H1 (cell line): ENCODE measurements around the gene NDNF. TPM values are rescaled to one million over a fixed set of nuclear protein-coding genes. Genes with fewer than 3 reads are reported as not detected.

ENCODE experiments used
- CTCF ChIA-PET: fragments of 300-600 bp; sonication (Branson Sonifier 250); formaldehyde crosslinking; loops from one replicate; lab custom pipeline; 2021; ENCODE audit not compliant: partially characterized antibody; lab: Charles Lee
- POLR2A ChIA-PET: fragments of 300-600 bp; sonication (Branson Sonifier 250); formaldehyde crosslinking; loops from one replicate; lab custom pipeline; 2021; ENCODE audit warnings: inconsistent platforms; ENCODE audit not compliant: partially characterized antibody; lab: Charles Lee
- DNase-seq, 2 experiments: peaks; one replicate each; pipeline versions ENCODE4 v3.0.0 to v3.0.0-alpha.2; 2010 to 2022; ENCODE audit warnings: low spot score in 2 of 2, low read depth in 1 of 2, mixed read lengths in 1 of 2
- FAIRE-seq: peaks from 2 replicates; lab custom pipeline; 2011; peaks lifted over from hg19 to GRCh38; lab: Jason Lieb, UNC
- H2AFZ ChIP-seq: 2 replicates; pipeline ENCODE4 v1.8.1; 2012; ENCODE audit warnings: low read length, inconsistent platforms
- H2AK5ac ChIP-seq: 2 replicates; pipeline ENCODE4 v1.6.1; 2013; ENCODE audit warnings: low read depth, low read length
- H2BK120ac ChIP-seq: replicated peaks from 2 replicates; pipeline ENCODE3; 2013; ENCODE audit warnings: low read depth, low read length, inconsistent platforms
- H2BK12ac ChIP-seq: 2 replicates; pipeline ENCODE4 v1.6.1; 2013; ENCODE audit warnings: low read depth, low read length
- H2BK15ac ChIP-seq: 2 replicates; pipeline ENCODE4 v1.6.1; 2013; ENCODE audit warnings: low read length
- H2BK20ac ChIP-seq: 2 replicates; pipeline ENCODE4 v1.6.1; 2013; ENCODE audit warnings: low read length
- H2BK5ac ChIP-seq: 2 replicates; pipeline ENCODE4 v1.6.1; 2013; ENCODE audit warnings: low read depth, low read length
- H3K14ac ChIP-seq: 2 replicates; pipeline ENCODE4 v1.6.1; 2013; ENCODE audit warnings: inconsistent platforms; ENCODE audit not compliant: insufficient read length
- H3K18ac ChIP-seq: 2 replicates; pipeline ENCODE4 v1.6.1; 2013; ENCODE audit warnings: low read length; ENCODE audit errors: extremely low read depth
- H3K23ac ChIP-seq: 2 replicates; pipeline ENCODE4 v1.6.1; 2013; ENCODE audit warnings: inconsistent platforms; ENCODE audit not compliant: insufficient read length
- H3K23me2 ChIP-seq: 2 replicates; pipeline ENCODE4 v1.6.1; 2013; ENCODE audit warnings: low read depth, low read length
- H3K27ac ChIP-seq: 2 replicates; pipeline ENCODE4 v1.6.1; 2011; ENCODE audit warnings: low read depth, low read length, inconsistent platforms
- H3K27me3 ChIP-seq, 4 experiments: replicated peaks in 1 of 4; 1 replicate in 1 of 4; 2 replicates in 3 of 4; pipeline versions ENCODE4 v1.6.1 to v1.8.1; 2011 to 2013; ENCODE audit warnings: low read length in 3 of 4, mild to moderate bottlenecking in 3 of 4, inconsistent platforms in 2 of 4, mixed read lengths in 2 of 4, moderate library complexity in 1 of 4; ENCODE audit not compliant: control insufficient read depth in 3 of 4, insufficient read depth in 3 of 4; ENCODE audit errors: extremely low read depth in 1 of 4
- H3K36me3 ChIP-seq, 4 experiments: 2 replicates each; pipeline versions ENCODE4 v1.6.1 to v1.8.1; 2011 to 2013; ENCODE audit warnings: mild to moderate bottlenecking in 4 of 4, low read length in 3 of 4, moderate library complexity in 2 of 4, control low read depth in 1 of 4, inconsistent platforms in 1 of 4; ENCODE audit not compliant: insufficient read depth in 4 of 4, control insufficient read depth in 2 of 4
- H3K4ac ChIP-seq: replicated peaks from 2 replicates; pipeline ENCODE3; 2013; ENCODE audit warnings: low read length, low read depth, mixed read lengths, inconsistent platforms; ENCODE audit not compliant: insufficient read length
- H3K4me1 ChIP-seq, 4 experiments: replicated peaks in 1 of 4; 1 replicate in 1 of 4; 2 replicates in 3 of 4; pipeline versions ENCODE4 v1.6.1 to v1.8.1; 2011 to 2013; ENCODE audit warnings: low read length in 3 of 4, inconsistent platforms in 2 of 4, mixed read lengths in 1 of 4; ENCODE audit not compliant: insufficient read depth in 4 of 4, control insufficient read depth in 3 of 4
- H3K4me2 ChIP-seq, 2 experiments: 2 replicates each; pipeline versions ENCODE4 v1.6.1 to v1.8.1; 2011 to 2013; ENCODE audit warnings: low read depth in 2 of 2, low read length in 2 of 2, control low read depth in 1 of 2, inconsistent platforms in 1 of 2, mild to moderate bottlenecking in 1 of 2; ENCODE audit not compliant: insufficient read depth in 1 of 2
- H3K4me3 ChIP-seq, 4 experiments: fragments of 200-600, 300-600 bp in 1 of 4; sonication (generic), shearing (Covaris generic), sonication (Bioruptor Twin) in 1 of 4; 2 replicates each; pipeline versions ENCODE4 v1.5.1 to v1.8.1; 2011 to 2016; ENCODE audit warnings: low read length in 4 of 4, low read depth in 3 of 4, control low read depth in 2 of 4, inconsistent platforms in 2 of 4, mild to moderate bottlenecking in 2 of 4, mixed read lengths in 1 of 4, moderate library complexity in 1 of 4; ENCODE audit not compliant: insufficient read depth in 2 of 4; ENCODE audit errors: extremely low read depth in 1 of 4
- H3K56ac ChIP-seq: replicated peaks from 2 replicates; pipeline ENCODE3; 2013; ENCODE audit warnings: low read depth, mild to moderate bottlenecking, mixed read lengths, low read length, inconsistent platforms; ENCODE audit not compliant: insufficient read length
- H3K79me1 ChIP-seq: 2 replicates; pipeline ENCODE4 v1.6.1; 2013; ENCODE audit warnings: low read depth, low read length, control low read depth
- H3K79me2 ChIP-seq, 2 experiments: 2 replicates each; pipeline versions ENCODE4 v1.6.1 to v1.8.1; 2012 to 2013; ENCODE audit warnings: low read length in 2 of 2, mild to moderate bottlenecking in 2 of 2, inconsistent platforms in 1 of 2; ENCODE audit not compliant: insufficient read depth in 2 of 2, control insufficient read depth in 1 of 2
- H3K9ac ChIP-seq, 4 experiments: replicated peaks in 1 of 4; 1 replicate in 1 of 4; 2 replicates in 3 of 4; pipeline versions ENCODE4 v1.6.1 to v1.8.1; 2011 to 2013; ENCODE audit warnings: low read depth in 3 of 4, low read length in 3 of 4, control low read depth in 2 of 4, mild to moderate bottlenecking in 2 of 4, moderate library complexity in 2 of 4, inconsistent platforms in 1 of 4; ENCODE audit errors: extremely low read depth in 1 of 4
- H3K9me3 ChIP-seq, 2 experiments: 2 replicates each; pipeline versions ENCODE4 v1.6.1 to v1.8.1; 2012 to 2013; ENCODE audit warnings: mild to moderate bottlenecking in 2 of 2, moderate library complexity in 2 of 2, control low read depth in 1 of 2, inconsistent platforms in 1 of 2, low read depth in 1 of 2, low read length in 1 of 2, mixed read lengths in 1 of 2; ENCODE audit not compliant: insufficient read depth in 2 of 2
- H4K20me1 ChIP-seq, 2 experiments: replicated peaks in 1 of 2; 2 replicates each; pipeline versions ENCODE3 to v1.8.1; 2011 to 2013; ENCODE audit warnings: inconsistent platforms in 2 of 2, low read length in 2 of 2, mild to moderate bottlenecking in 1 of 2; ENCODE audit not compliant: insufficient read depth in 2 of 2, control insufficient read depth in 1 of 2
- H4K5ac ChIP-seq: 2 replicates; pipeline ENCODE4 v1.6.1; 2013; ENCODE audit warnings: low read length, low read depth, mixed read lengths, inconsistent platforms; ENCODE audit not compliant: insufficient read length
- H4K8ac ChIP-seq: 2 replicates; pipeline ENCODE4 v1.8.0; 2013; ENCODE audit warnings: mild to moderate bottlenecking, moderate library complexity, low read length, inconsistent platforms; ENCODE audit not compliant: insufficient read depth; ENCODE audit errors: extremely low read depth
- H4K91ac ChIP-seq: replicated peaks from 2 replicates; pipeline ENCODE3; 2013; ENCODE audit warnings: low read length, mixed read lengths, inconsistent platforms; ENCODE audit not compliant: insufficient read length
- CHD2 ChIP-seq: IDR thresholded peaks from 2 replicates; pipeline ENCODE4 v1.6.1; 2012; ENCODE audit warnings: low read length, improper control_type of control experiment
- CTBP2 ChIP-seq: IDR thresholded peaks from 2 replicates; pipeline ENCODE4 v1.7.0; 2011; ENCODE audit warnings: borderline replicate concordance, mild to moderate bottlenecking, moderate library complexity, mixed read lengths, low read length; ENCODE audit not compliant: insufficient read depth, insufficient read length
- EGR1 ChIP-seq: IDR thresholded peaks from 2 replicates; pipeline ENCODE4 v1.6.1; 2011; ENCODE audit warnings: low read depth, low read length, borderline replicate concordance
- HDAC2 ChIP-seq, 2 experiments: fragments of 300-600 bp in 1 of 2; sonication (generic) in 1 of 2; IDR thresholded peaks; 2 replicates each; pipeline ENCODE4 v1.6.1; 2011 to 2012; ENCODE audit warnings: low read depth in 2 of 2, low read length in 2 of 2, mild to moderate bottlenecking in 2 of 2, moderate library complexity in 2 of 2, borderline replicate concordance in 1 of 2, inconsistent platforms in 1 of 2
- KDM5A ChIP-seq: fragments of 200-600 bp; IDR thresholded peaks from 2 replicates; pipeline ENCODE4 v1.7.1; 2012; ENCODE audit warnings: mild to moderate bottlenecking, low read length, inconsistent platforms, mixed read lengths
- POLR2A ChIP-seq, 2 experiments: IDR thresholded peaks; 1 replicate in 1 of 2; 2 replicates in 1 of 2; pipeline ENCODE4 v1.6.1; 2011; ENCODE audit warnings: low read depth in 2 of 2, low read length in 2 of 2, mild to moderate bottlenecking in 2 of 2; ENCODE audit errors: control extremely low read depth in 1 of 2
- RNF2 ChIP-seq: fragments of 200-900, 300-1000 bp; sonication (generic); IDR thresholded peaks from 2 replicates; pipeline ENCODE4 v1.7.1; 2016; ENCODE audit warnings: borderline replicate concordance, low read depth, mild to moderate bottlenecking, antibody characterized with exemption, low read length; ENCODE audit not compliant: poor library complexity, severe bottlenecking; ENCODE audit errors: missing control alignments
- TEAD4 ChIP-seq: IDR thresholded peaks from 2 replicates; pipeline ENCODE4 v1.6.1; 2012; ENCODE audit warnings: low read depth, low read length, inconsistent platforms, mixed read lengths
- YY1 ChIP-seq: IDR thresholded peaks from 2 replicates; pipeline ENCODE4 v1.6.1; 2011; ENCODE audit warnings: low read depth, mild to moderate bottlenecking, low read length
- WGBS, 2 experiments: shearing (Covaris generic) in 1 of 2; methylation state at CpG; one replicate each; pipeline versions ENCODE4 v1.1.6 to v1.1.7; 2013 to 2015; ENCODE audit warnings: low lambda C conversion rate in 2 of 2, mixed read lengths in 2 of 2, inconsistent platforms in 1 of 2, low coverage in 1 of 2, missing lambda C conversion rate in 1 of 2; ENCODE audit not compliant: insufficient replicate concordance in 2 of 2, insufficient coverage in 1 of 2, insufficient read length in 1 of 2; ENCODE audit errors: extremely low coverage in 1 of 2, missing lambda C conversion rate in 1 of 2; 5-methylcytosine and 5-hydroxymethylcytosine counted together
- polyA plus RNA-seq, 7 experiments: library from polyadenylated mRNA; depleted of rRNA in 3 of 7; stranded (reverse) in 5 of 7; unstranded in 2 of 7; fragments of >200 nt in 5 of 7; fragments of 200-250 nt in 2 of 7; gene quantifications; 1 replicate in 5 of 7; 2 replicates in 1 of 7; 4 replicates in 1 of 7; pipeline versions ENCODE4 v1.2.1 to v1.2.3, GENCODE V29; 2011 to 2013; ENCODE audit warnings: missing spikeins in 2 of 7, mixed read lengths in 2 of 7
- total RNA-seq: library from RNA; stranded (reverse); fragmentation: NEBNext Ultra II Directional; extraction: Animal tissue kit (Norgen Biotek cat#: 25700); gene quantifications from 2 replicates; pipeline ENCODE4 v1.2.1, GENCODE V29; 2021

NDNF gene
- total and polyA plus RNA-seq, 2 of the 8 experiments (the other 6 are each of a cell fraction or from before 2014, with no cell fraction given), result 0.70 to 1.6 TPM

DNA sequence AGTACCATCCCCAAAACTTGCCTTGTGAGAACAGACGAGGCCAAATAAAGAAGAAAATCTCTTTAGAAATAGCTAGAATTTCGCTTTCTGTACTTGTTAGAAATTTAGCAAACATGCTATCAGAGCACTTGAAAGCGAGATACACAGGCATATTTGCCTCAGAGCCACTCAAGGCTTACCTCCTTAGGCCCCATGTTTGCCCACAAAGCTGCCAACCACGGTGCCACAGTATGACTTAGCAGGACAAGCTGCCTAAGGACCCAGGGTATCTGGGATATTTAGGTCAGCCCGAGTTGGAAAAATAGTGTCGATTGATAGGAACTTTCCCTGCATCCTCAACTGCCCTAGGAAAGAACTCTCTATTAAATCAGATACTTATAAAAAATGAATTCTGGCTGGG lies 24.2 kb downstream of the NDNF start:
- Histone ChIP-seq H3K23me2 (no peaks in the 10 kb centered on the region), H3K27me3 (no peaks in the 10 kb centered on the region), H2AFZ (0 out of 2 replicates have a peak overlapping the region, but pooled peaks have one; percentile 3), H2BK5ac (no peak overlapping the region), H3K9me3 (no peaks in the 10 kb centered on the region), H3K27ac (no peak overlapping the region), H4K20me1 (no peaks in the 10 kb centered on the region), H4K8ac (no peak overlapping the region), H3K9ac (no peak overlapping the region), H3K4ac (no peak overlapping the region), H2BK12ac (no peak overlapping the region), H3K4me1 (no peaks in the 10 kb centered on the region), H3K14ac (no peak overlapping the region), H2BK15ac (no peak overlapping the region), H3K79me2 (no peaks in the 10 kb centered on the region), H2AK5ac (no peak overlapping the region), H4K91ac (no peak overlapping the region), H3K18ac (no peak overlapping the region), H2BK120ac (no peak overlapping the region), H3K4me3 (no peak overlapping the region), H3K79me1 (no peaks in the 10 kb centered on the region), H3K56ac (no peak overlapping the region), H3K36me3 (no peaks in the 10 kb centered on the region), H4K5ac (no peak overlapping the region), H3K4me2 (no peak overlapping the region), H2BK20ac (no peak overlapping the region), H3K23ac (no peak overlapping the region)
- FAIRE-seq (no peak), DNase-seq (no peak)
- ChIA-PET CTCF (interaction anchor here (1.0 to 1.8 kb wide), 4 partner anchors 9 to 330 kb away, joined by 3 to 6 read pairs (median 4); partner anchors contain the start of gene PRDM5), POLR2A (no interaction called here)
- WGBS, 2 experiments, result 87% methylated on average over 6 of the region's 6 CpGs; no CpG with 5 or more reads in 1 of the 2 experiments
- TF ChIP-seq TEAD4, result no peak
- no peak for TF ChIP-seq YY1
- no peak for TF ChIP-seq CTBP2
- no peak for TF ChIP-seq RNF2
- no peak for TF ChIP-seq EGR1
- TF ChIP-seq KDM5A, result no peak
- no peak for TF ChIP-seq CHD2
- TF ChIP-seq POLR2A (IDR thresholded peaks at IDR 0.05; ENCODE audit: control extremely low read depth in 1 of 2, low read depth in 2 of 2, low read length in 2 of 2), result no peak
- TF ChIP-seq HDAC2 (IDR thresholded peaks at IDR 0.05; ENCODE audit: borderline replicate concordance in 1 of 2, low read depth in 2 of 2, low read length in 2 of 2), result no peak
